PC-9 (cell line): ENCODE data around the gene IDH3G.

Experiments
- CTCF ChIP-seq: fragments of 200-600 bp; sonication (generic); conservative IDR thresholded peaks from 2 replicates; pipeline ENCODE4 v1.6.1; 2017; ENCODE audit warnings: mixed run types, antibody characterized with exemption, mild to moderate bottlenecking, moderate library complexity
- EZH2 ChIP-seq: fragments of 200-600 bp; sonication (generic); IDR thresholded peaks from 2 replicates; pipeline ENCODE4 v1.8.0; 2017; ENCODE audit warnings: antibody characterized with exemption, low read depth

GRCh38 chrX:153767674-153768055, 26.5 kb downstream of the IDH3G start:
- TF ChIP-seq CTCF: no peak
- TF ChIP-seq EZH2: no peak
